NCI-H2196 treated with DMSO at 0.1 percent for 48 hours (cell line): ENCODE measurements around the gene C3orf52.

Experiments used
- DNase-seq: peaks from one replicate; lab custom pipeline; 2025; ENCODE audit not compliant: unreplicated experiment; lab: John Stamatoyannopoulos, UW

Gene C3orf52

GRCh38 chr3:112085735-112086075 is 484 bp upstream of the C3orf52 start:
- DNase-seq = no peak

GRCh38 chr3:112086875-112087524 is 811 bp downstream of the C3orf52 start:
- DNase-seq = no peak

- DNase-seq = no peak
Measured at GRCh38 chr3:112087746-112088145, 1.6 kb downstream of the C3orf52 start.

- DNase-seq = no peak
Measured at GRCh38 chr3:112088944-112089343, 2.8 kb downstream of the C3orf52 start.

- peak; percentile 83 for DNase-seq
Measured at GRCh38 chr3:112089956-112090886, 4.0 kb downstream of the C3orf52 start.

- DNase-seq = peak; percentile 88
Measured at GRCh38 chr3:112090887-112091586, 4.8 kb downstream of the C3orf52 start.

- peak; percentile 26 for DNase-seq
Measured at GRCh38 chr3:112092496-112093179, 6.4 kb downstream of the C3orf52 start.

- no peak for DNase-seq
Measured at GRCh38 chr3:112093180-112093522, 7.0 kb downstream of the C3orf52 start.

GRCh38 chr3:112095731-112096130 is 9.5 kb downstream of the C3orf52 start:
- no peak for DNase-seq

- no peak for DNase-seq
Measured at GRCh38 chr3:112096176-112096575, 10.0 kb downstream of the C3orf52 start.

GRCh38 chr3:112097378-112097777 is 11.2 kb downstream of the C3orf52 start:
- DNase-seq = peak; percentile 88

- DNase-seq = no peak
Measured at GRCh38 chr3:112101916-112102315, 15.7 kb downstream of the C3orf52 start.

GRCh38 chr3:112104774-112105173 is 18.6 kb downstream of the C3orf52 start:
- DNase-seq = no peak

GRCh38 chr3:112109322-112109721 is 23.1 kb downstream of the C3orf52 start:
- DNase-seq = peak; percentile 23

GRCh38 chr3:112111785-112112402 is 25.7 kb downstream of the C3orf52 start:
- DNase-seq = peak; percentile 88

- no peak for DNase-seq
Measured at GRCh38 chr3:112114576-112115160, 28.5 kb downstream of the C3orf52 start.

GRCh38 chr3:112115161-112115739 is 29.1 kb downstream of the C3orf52 start:
- no peak for DNase-seq

- no peak for DNase-seq
Measured at GRCh38 chr3:112115806-112116383, 29.7 kb downstream of the C3orf52 start.

GRCh38 chr3:112116748-112117186 is 30.6 kb downstream of the C3orf52 start:
- DNase-seq = no peak

GRCh38 chr3:112117415-112117814 is 31.2 kb downstream of the C3orf52 start:
- no peak for DNase-seq
